ENCODE measurements around the gene C1orf167.

C1orf167 gene

DNA sequence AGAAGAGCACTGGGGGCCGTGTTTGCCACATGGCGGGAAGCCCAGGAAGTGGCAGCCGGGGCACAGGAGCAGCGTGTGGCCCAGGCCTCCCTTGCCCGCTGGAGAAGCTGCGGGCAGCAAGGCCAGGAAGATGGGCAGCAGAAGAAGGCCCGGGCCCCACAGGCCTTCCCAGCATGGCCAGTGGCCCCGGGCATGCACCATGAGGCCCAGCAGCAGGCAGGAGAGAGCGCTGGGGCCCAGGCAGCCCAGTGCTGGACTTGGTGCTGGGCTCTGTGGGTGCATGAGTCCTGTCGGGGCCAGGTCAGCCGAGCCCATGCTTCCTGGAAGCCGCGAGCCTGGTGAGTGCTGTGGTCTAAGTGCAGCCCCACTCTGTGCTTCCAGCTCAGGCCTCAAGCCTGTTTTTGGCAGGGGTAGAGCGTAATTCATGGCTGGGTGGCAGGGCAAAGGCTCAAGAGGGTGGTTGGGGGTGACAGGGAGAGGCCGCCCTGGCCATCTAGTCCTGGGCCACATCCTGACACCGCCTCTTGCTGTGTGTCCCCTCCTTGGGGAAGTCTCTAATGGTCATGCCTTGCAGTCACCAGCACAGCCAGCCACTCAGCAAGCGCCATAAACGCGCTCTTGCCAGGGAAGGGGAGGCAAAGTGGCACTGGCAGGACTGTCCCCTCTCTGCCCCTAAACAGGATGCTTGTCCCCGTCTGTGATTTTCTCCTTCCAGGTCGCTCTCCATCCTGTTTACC lies 22.4 kb downstream of the C1orf167 start:
- no peak for DNase-seq (ENCODE audit: low read depth)

DNA sequence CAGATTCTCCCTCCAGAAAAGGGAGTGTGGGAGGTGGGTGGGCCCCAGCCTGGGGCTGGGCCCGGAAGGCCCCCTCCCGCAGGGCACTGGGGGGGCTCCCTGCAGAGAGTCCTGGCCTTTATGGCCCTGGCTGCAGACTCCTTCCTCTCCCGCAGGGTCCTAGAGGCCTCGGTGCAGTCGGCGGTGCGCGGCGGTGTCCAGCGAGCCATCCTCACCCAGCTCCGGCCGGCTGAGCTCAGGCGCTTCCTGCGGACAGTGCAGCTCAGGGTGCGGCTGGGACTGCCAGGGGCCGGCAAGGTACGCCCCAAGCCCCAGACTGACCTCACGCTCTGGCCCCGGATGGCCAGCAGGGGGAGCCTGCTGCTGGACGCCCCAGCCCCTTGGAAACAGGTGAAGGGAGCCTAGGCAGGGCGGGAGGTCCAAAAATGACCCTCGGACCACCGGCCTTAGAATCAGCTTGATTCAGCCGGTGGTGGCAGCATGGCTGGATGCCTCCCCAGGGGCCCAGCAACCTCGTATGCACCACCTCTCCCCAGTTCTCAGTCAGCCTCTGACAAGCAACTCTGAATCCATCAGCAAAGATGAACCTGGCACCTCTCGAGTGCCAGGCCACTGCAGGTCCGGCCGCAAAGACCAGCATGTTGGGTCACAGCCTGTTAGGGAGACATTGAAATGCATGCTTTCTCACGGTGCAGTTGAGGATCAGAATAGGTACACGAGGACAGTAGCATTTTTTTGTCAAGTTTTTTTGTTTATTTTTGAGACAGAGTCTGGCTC lies 23.2 kb downstream of the C1orf167 start:
- DNase-seq (ENCODE audit: low read depth), result peak; percentile 15

DNA sequence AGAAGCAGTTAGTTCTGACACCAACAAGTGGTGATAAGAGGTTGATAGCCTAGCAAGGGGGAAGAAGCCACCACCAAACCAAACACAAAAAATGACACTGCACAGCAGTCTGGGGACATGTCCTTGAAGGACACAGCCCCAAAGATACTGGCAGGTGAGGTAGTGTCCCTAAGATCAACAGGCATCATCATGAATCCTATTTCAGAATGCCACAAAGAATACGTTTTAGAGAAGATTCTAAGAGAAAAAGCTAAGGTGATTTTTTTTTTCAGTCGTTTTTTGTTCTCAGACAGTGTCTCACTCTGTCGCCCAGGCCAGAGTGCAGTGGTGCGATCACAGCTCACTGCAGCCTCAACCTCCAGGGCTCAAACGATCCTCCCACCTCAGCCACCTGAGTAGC lies 24.2 kb downstream of the C1orf167 start:
- DNase-seq (ENCODE audit: low read depth), result no peak

DNA sequence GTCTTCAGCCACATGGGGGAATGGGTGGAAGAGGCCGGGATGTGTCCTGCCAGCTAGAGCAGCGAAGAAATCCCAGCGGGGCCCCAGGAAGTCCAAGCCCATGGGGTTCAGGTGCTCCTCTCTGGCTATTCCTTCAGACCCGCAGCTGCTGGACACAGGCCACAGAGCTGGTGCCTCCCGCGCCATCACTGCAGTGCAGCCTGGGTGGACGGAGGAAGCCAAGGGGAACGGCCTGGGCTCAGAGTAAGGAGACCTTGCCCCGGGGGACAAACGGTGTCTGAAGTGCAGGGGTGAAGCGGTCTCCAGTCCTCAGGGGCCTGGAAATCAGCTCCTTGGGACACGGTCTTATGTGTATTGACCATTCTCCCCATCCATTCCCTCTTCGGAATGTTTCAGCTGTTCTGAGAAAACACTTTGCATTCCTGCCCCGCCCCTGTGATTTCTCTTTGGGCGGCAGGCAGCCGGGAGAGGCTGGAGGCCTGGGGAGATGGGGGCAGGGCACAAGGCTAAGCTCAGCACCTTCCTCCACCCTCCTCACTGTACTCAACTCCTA lies 25.3 kb downstream of the C1orf167 start:
- no peak for DNase-seq (ENCODE audit: low read depth)

DNA sequence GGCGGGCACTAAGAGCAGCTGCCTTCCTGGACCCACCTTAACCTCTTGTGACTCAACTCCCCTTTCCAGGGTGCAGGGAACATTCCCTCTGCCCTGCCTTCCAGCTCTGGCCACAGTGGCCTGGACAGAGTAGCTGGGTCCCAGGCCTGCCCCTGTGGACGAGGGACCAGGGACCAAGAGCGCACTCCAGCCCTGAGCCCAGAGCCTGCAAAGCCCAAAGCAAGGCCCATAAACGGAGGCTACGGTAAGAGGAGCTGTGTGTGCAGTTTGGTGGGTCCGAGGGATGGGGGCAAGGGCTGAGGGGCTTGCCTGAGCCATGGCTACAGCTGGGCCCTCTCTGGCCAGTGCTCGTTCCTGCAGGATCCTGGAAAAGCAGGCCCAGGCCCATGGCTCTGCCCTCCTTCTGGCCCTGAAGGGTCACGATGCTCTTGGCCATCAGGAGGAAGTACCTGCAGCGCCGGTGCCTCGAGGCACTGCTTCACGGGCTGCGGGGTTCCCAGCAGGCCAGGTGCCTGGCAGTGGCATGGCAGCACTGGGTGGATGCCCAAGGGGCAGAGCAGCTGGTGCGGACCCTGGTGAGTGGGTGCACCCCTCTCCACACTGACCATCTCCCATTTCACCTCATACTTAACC lies 25.9 kb downstream of the C1orf167 start:
- DNase-seq (ENCODE audit: low read depth), result no peak

DNA sequence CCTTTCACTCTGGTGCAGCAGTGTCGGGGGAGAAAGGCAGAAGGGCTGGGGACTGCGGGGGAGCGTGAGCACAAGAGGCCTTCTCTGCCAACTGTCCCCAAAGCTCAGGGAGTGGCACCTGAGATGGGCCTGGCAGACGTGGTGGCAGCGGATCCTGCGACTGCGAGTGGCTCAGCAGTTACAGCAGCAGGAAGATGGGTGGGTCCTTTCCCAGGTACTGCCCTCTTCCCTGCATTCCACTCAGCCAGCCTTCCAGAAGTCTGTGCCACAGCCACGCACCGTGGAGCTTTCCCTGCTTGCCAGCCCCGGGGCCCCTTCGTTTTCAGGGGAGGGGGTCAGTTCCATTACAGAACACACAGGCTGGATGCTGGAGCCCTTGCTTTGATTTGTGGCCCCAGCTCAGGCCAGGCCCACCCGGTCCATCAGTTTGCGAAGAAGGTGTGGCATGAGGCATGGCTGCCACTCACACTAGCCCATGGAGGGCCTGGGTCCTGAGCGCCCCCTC lies 26.6 kb downstream of the C1orf167 start:
- no peak for DNase-seq (ENCODE audit: low read depth)

DNA sequence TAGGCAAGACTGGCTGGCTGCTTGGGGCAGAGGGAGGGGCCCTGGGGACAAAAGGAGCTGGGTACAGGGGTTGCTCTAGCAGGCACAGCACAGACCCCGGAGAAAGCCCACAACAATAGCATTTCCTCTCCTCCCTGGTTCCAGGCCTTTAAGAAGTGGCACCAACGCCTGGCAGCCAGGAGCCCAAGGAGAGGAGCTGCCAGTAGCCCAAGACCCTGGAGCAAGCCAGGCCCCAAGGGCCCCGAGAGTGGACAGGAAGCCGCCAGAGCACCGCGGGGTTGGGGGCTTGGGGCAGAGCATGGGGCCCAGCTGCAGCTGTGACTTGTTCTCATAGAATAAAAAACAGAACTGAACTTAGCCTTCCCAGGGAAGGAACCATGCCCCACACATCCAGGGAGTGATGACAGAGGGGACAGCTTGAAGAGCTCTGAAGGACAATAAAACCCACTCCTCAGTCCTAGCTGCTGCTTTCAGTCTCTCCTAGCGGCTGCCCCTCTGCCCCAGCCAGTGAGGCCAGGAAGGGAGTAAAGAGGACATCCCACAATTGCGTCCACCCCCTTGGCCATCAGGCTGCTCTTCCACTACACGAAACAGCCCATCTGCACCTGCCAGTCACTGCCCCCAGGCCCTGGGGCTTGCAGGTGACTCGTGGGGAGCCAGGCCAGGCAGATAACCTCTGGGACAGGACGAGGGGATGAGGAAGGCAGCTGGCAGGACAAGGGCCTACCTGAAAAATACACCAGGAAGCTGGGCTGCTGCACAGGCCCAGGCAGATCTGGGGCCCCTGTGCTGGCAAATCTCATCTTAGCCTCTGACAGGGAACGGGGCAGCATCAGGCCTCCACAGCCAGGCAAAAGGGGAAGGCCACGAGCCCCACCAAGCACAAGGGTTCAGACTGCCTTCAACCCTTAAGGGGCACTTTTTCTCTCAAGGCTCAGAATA lies 27.4 kb downstream of the C1orf167 start:
- no peak for DNase-seq (ENCODE audit: low read depth)

DNA sequence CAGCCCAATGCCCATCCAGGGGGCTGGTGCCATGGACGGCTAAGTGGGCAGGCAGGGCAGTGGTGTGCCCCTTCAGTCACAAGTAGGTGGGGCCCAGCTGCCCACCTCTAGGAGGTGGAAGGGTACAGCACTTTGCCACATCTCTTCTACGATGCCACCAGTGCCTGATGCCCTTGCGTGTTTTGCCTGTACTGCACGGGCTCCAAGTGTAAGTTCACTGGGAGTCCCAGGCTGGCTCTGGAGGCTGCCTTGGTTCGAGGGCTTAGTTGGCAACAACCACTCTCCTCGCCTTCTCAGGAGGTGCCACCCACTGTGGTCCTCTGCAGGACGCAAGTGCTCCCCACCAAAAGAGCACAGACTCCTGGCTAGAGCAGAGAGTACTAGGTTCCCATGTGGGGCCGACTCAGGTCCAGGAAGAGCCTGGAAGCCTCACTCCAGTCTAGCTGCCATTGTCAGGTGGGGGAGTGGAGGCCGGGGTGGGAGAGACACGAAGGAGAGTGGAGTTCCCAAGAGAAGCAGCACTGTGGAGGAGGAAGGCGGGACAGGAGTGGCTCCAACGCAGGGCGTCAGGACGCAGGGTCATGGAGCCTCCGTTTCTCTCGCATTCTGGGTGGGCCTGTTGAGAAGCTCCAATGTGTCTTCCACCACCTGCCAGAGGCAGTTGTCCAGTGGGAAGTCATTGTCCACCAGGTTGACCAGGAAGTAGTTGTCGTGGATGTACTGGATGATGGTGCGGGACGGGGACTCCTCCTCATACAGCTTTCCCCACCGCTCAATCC lies 28.3 kb downstream of the C1orf167 start:
- DNase-seq (ENCODE audit: low read depth), result no peak

DNA sequence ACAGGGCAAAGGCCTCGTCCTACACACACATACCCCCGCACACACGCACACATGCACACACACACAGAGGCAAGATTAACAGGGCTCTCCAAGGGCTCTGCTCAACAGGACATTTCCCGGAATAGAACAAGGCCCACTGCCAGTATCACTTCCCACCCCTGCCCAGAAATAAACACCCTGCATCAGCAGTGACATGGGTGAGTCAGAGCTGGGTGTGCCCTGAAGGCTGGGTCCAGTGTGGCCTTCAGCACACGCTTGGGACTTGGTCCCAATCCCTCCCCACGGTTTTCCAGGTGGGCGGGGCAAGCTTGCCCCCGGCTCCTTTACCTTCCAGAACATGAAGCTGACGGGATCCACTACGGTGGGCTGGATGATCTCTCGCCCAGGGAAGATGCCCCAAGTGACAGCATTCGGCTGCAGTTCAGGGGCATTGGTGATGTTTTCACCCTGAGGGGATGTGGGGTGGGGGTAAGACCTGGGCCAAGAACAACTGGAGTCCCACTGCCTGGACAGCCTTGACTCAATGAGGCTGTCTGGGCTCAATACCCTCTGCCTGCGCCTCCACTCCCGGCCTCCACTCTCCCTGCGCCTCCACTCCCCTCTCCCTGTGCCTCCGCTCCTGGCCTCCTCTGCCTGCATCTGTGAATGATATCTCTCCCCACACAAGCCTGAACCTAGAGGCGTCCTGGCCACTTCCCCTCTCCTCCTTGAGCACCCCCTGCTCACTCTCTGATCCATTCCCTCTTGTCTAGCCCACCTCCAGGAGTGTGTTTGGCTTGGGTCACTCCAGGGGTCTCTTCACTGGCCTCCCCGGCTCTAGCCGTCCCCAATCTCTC lies 29.1 kb downstream of the C1orf167 start:
- no peak for DNase-seq (ENCODE audit: low read depth)

DNA sequence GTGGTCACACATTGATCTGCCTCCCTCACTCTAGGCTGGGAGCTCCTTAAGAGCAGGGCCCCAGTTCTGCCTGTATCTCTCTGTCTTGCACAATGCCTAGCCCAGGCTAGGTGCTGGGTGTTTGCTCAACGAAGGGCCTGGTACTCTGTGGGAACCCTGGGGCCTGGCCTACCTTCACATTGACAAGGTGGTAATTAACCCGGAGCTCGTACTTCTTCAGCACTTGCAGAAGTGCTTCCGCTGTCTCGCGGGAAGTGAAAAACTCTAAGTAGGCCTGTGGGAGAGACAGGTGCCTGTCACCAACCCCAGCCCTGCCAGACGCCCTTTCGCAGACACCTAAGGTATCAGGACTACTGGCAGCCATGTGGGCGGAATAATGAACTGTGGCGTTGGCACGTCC lies 30.1 kb downstream of the C1orf167 start:
- no peak for DNase-seq (ENCODE audit: low read depth)

DNA sequence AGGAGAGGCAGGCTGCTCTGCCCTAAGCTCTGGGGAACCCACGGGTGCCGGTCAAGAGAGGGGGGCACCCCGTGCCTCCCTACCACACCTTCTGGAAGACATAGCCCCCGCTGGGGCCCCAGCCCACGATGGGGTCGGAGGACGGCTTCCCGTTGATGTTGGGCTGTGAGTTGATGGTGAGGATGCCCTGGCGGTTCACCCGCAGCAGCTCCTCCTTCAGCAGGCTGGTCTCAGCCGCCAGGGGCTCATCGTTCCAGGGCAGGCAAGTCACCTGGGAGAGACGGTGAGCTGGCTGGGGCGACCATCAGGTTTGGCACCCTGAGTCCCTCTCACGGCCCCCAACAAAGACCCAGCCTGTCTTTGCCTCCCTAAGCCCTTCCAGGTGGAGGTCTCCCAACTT lies 31.8 kb downstream of the C1orf167 start:
- DNase-seq (ENCODE audit: low read depth), result no peak

DNA sequence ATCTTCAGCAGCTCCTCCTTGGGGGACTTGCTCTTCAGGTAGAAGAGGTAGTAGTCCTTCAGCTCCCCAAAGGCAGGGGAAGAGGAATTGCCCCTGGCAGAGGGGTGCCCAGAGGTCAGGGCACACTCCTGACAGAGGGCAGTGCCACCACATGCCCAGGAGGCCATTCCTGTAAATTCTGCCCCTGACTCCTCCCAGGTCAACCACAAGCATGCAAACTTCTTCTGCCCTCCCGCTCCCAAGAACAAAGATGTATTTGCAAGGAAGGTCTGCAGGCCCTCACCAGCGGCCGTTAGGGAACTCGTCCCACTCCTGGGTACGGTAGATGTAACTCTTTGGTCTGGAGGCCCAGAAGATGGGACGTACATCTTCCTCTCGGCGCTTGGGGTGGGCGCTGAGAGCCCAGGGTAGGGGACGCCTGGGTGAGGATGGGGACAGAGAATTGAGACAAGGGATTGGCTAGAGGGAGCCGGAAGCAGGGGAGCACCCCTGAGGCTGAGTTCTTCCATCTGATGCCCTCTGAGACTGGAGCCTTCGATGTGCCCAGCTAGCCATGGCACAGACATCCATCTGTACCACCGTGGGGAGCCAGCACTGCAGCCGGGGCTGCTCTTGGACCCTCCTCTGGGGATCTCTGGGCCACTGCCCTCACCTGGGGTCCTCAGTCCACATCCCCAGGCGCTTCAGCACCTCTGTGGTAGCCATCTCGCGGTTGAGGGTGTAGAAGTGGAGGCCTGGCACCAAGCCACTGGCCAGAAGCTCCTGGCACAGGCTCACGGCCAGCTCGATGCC lies 32.6 kb downstream of the C1orf167 start:
- DNase-seq (ENCODE audit: low read depth), result no peak

DNA sequence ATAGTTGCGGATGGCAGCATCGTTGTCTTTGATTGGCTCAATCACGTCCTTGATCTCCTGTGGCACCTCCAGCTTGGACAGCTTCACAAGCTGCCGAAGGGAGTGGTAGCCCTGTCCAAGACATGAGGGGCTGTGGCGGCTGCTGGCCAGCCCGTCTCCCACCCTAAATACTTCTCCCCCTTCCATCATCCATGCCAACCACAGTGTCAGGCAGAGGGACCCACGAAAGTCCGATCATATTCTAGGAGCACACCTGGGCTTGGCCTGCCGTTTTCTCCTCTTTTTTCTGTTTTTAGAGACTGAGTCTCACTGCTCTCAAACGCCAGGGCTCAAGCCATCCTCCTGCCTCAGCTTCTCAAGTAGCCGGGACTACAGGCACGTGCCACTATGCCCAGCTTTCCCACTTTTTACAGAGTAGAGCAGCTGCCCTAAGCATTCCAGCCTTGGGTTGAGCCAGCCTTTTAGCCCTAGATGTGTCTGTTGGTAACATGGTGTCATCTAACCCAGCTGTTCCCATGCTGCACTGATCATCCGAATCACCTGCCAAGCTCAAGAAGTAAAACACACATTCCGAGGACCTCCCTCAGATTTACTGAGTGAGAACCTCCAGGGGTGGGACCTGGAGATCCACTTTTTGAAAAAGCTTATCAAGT lies 33.4 kb downstream of the C1orf167 start:
- no peak for DNase-seq (ENCODE audit: low read depth)

DNA sequence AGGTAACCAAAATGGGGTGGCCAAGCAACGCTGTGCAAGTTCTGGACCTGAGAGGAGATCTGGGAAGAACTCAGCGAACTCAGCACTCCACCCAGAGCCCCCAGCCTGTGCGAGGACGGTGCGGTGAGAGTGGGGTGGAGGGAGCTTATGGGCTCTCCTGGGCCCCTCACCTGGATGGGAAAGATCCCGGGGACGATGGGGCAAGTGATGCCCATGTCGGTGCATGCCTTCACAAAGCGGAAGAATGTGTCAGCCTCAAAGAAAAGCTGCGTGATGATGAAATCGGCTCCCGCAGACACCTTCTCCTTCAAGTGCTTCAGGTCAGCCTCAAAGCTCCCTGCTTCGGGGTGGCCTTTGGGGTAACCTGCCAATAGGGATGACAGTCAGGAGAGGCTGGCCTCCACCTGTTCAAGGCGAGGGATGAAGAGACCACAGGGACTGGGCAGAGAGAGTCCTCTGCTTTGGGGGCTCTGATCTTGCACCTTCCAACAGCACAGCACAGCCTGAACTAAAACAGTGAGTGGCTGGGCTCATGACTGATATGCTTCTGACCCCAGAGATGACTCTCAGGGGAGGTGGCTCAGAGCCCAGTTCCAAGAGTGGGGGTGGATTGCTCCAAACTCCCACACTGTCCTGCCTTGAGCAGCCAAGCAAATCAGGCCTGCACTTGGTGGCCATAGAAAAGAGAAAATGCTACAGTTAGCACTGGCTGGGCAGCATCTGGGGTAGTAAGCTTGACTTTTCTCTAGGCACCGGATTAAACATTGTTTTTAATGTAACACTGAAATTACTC lies 34.2 kb downstream of the C1orf167 start:
- DNase-seq (ENCODE audit: low read depth), result no peak

DNA sequence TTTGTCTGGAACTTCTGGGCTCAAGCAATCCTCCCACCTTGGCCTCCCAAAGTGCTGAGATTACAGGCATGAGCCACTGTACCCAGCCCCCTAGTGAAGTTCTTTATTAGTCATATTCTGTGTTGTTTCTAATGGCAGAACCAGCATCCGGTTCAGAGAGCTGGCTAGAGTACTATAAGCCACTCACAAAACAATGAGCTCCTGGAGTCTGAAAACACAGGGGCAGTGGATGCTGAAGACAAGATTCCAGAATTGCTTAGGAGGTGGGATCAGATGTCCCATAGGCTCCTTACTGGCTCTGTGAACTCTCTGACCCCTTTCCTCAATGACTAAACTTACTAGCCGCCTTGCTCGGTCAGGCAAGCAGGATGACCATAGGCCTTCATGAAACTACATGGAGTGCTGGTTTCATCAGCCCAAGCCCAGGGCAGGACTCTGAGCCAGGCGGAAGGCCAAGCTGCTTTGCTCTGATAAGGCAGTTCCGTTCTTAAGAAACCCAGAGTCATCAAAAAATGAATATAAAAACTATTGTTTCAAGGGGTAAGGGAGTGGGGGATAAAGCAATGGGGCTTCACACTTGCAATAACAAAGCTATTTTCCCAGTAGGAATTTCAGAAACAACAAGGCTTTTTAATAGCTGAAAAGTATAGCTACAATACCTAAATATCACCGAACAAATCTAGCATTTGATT lies 35.7 kb downstream of the C1orf167 start:
- DNase-seq (ENCODE audit: low read depth), result no peak

DNA sequence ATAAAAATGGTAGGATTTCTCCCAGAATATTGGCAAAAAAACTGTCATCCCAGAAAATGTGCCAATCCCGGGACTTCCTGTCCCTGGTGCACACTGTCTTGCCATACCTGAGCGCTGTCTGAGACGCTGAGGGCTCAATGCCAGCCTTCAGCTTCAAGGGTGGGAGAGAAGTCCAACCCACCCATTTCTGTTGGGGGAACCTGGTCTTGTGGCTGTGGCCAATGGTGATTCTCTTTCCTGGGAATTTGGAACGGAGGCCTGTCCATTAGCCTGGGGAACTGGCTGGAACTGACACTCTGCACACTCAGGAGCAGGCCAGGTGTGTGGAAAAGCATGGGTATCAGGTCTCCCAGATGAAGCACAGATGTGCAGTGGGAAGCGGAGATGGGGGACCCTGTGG lies 37.1 kb downstream of the C1orf167 start:
- DNase-seq (ENCODE audit: low read depth), result no peak

DNA sequence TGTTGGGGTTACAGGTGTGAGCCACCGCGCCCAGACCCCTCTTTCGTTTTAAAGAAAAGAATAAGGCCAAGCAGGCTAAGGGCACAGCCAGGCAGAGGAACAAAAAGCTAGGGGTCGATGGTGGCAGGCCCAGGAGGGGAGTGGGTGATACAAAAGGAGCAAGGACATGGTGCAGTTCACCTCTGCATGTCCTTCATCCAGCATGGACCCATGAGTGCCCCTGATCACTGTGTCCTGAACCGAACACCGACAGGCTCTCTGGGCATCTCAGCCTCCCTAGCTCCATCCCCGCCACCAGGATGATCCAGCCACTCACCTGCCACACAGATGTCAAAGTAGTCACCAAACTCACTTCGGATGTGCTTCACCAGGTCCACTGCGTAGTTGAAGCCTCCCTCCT lies 37.9 kb downstream of the C1orf167 start:
- no peak for DNase-seq (ENCODE audit: low read depth)
